Measurements from ENCODE around the gene PACRGL. TPM values are rescaled to one million over a fixed set of nuclear protein-coding genes. Genes with fewer than 3 reads are reported as not detected.
A peak's percentile ranks its signal among the peaks of the same experiment; 100 is the strongest.

The PACRGL gene
- total and polyA plus RNA-seq, 12 donors, result 4.2 to 11.3 (median 10.6) TPM

GRCh38 chr4:20682853-20683252 is 17.4 kb upstream of the PACRGL start:
- H3K4me3 ChIP-seq, result no peak overlapping the region
- DNase-seq, result no peak
- H3K27me3 ChIP-seq, result peaks cover 0 to 33% (median 7%) of the 10 kb centered on the region in 7 donors
- TF ChIP-seq, protein P1, sequence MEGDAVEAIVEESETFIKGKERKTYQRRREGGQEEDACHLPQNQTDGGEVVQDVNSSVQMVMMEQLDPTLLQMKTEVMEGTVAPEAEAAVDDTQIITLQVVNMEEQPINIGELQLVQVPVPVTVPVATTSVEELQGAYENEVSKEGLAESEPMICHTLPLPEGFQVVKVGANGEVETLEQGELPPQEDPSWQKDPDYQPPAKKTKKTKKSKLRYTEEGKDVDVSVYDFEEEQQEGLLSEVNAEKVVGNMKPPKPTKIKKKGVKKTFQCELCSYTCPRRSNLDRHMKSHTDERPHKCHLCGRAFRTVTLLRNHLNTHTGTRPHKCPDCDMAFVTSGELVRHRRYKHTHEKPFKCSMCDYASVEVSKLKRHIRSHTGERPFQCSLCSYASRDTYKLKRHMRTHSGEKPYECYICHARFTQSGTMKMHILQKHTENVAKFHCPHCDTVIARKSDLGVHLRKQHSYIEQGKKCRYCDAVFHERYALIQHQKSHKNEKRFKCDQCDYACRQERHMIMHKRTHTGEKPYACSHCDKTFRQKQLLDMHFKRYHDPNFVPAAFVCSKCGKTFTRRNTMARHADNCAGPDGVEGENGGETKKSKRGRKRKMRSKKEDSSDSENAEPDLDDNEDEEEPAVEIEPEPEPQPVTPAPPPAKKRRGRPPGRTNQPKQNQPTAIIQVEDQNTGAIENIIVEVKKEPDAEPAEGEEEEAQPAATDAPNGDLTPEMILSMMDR (IDR thresholded peaks at IDR 0.05), result no peak
- no peaks in the 10 kb centered on the region for H3K4me1 ChIP-seq
- no peak overlapping the region for H3K27ac ChIP-seq
- ATAC-seq, result no peak
- no peaks in the 10 kb centered on the region for H3K9me3 ChIP-seq
- no peaks in the 10 kb centered on the region for H3K36me3 ChIP-seq
- intact Hi-C loops (cut with DNase I), result loop anchor here in 8 of 10 donors (5.0 to 10.0 kb wide), 8 partner anchors 258 to 1998 kb away; no protein-coding TSS in a partner anchor
- 76 to 82% methylated on average over 3 of the region's 3 CpGs for WGBS, 2 donors

- intact Hi-C loops (cut with DNase I), result loop anchor here in 8 of 10 donors (5.0 to 10.0 kb wide), 8 partner anchors 259 to 1999 kb away; no protein-coding TSS in a partner anchor
- Histone ChIP-seq H3K4me1 (no peaks in the 10 kb centered on the region), H3K4me3 (no peak overlapping the region), H3K27ac (no peak overlapping the region), H3K27me3 (peaks cover 0 to 26% (median 7%) of the 10 kb centered on the region in 7 donors), H3K9me3 (no peaks in the 10 kb centered on the region), H3K36me3 (no peaks in the 10 kb centered on the region)
- WGBS, 2 donors, result 73 to 80% methylated on average over 3 of the region's 3 CpGs
- no peak for DNase-seq
- TF ChIP-seq, protein P1 (IDR thresholded peaks at IDR 0.05), result no peak
- no peak for ATAC-seq
These were observed 16.5 kb upstream of the PACRGL start for GRCh38 chr4:20683766-20684165.

DNA sequence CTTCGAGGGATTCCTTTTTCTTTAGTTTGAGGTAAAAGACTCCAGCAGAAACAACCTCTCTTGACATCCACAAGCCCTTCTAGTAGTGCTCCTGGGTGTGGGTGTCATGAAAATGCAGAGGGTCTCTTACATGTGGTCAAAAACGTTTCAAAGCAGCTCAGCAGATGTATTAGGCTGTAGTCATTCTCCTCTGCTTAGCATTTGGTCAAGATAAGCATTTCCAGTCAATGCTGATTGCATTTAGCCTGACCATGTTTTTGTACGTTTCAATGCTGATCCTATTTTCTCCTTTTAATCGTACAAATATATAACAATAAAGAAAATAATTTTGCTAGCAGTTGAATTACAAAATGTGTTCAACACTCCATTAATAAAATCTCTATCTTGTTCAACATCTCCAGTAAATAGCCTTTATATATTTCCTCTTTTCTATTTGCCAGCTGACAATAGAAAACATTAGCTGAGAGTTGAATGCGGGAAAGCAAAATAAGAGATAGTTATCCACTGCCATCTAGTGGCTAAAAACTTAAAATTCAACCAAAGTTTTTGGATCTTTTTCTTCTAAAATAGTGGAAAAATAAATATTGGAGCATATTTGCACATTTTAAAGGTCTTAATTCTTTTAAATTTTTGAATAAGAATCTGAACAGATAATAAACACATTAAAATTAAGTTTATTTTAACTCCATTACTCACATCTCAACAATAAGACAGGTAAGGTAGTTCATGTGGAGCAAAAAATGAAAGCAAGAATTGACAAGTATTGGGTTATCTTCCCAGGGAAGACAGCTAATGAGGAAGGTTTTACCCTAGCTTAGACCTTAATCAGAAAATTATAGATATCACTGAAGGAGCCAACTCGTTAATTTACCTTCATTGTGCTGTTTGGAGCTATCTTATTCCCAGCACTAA is 15.2 kb upstream of the PACRGL start:
- TF ChIP-seq, protein P1 (IDR thresholded peaks at IDR 0.05), result peak; percentile 38 to 79 (median 64)
- 28 to 31% methylated on average over 6 of the region's 6 CpGs for WGBS, 2 donors
- H3K27me3 ChIP-seq, result peaks cover 0 to 27% (median 7%) of the 10 kb centered on the region in 7 donors
- intact Hi-C loops (cut with DNase I), result loop anchor here in 9 of 10 donors (5.0 to 10.0 kb wide), 10 partner anchors 260 to 2000 kb away; no protein-coding TSS in a partner anchor
- ATAC-seq, result no peak
- H3K4me3 ChIP-seq, result no peak overlapping the region
- H3K36me3 ChIP-seq, result no peaks in the 10 kb centered on the region
- no peak overlapping the region for H3K27ac ChIP-seq
- no peak for DNase-seq
- H3K9me3 ChIP-seq, result no peaks in the 10 kb centered on the region
- no peaks in the 10 kb centered on the region for H3K4me1 ChIP-seq

GRCh38 chr4:20687864-20688263 is 12.4 kb upstream of the PACRGL start:
- intact Hi-C loops (cut with DNase I), result loop anchor here in 9 of 10 donors (2.0 to 10.0 kb wide), 11 partner anchors 263 to 2003 kb away; no protein-coding TSS in a partner anchor
- Histone ChIP-seq H3K27ac (no peak overlapping the region), H3K4me1 (no peaks in the 10 kb centered on the region), H3K9me3 (no peaks in the 10 kb centered on the region), H3K4me3 (no peak overlapping the region), H3K36me3 (no peaks in the 10 kb centered on the region), H3K27me3 (peaks cover 0 to 22% (median 6%) of the 10 kb centered on the region in 7 donors)
- no peak for DNase-seq
- 51 to 61% methylated on average over 3 of the region's 3 CpGs for WGBS, 2 donors
- no peak for ATAC-seq
- TF ChIP-seq, protein P1 (IDR thresholded peaks at IDR 0.05), result no peak

Data from heart right ventricle (tissue), 16 donors.